GM19324 (cell line): ENCODE measurements around the gene LBX1.

Experiments used
- ATAC-seq: cut with Tn5 transposase; IDR thresholded peaks from one replicate; pipeline ENCODE4 v1.9.1; 2021; ENCODE audit warnings: mild to moderate bottlenecking, moderate library complexity; ENCODE audit not compliant: unreplicated experiment, low FRiP score

LBX1 gene

GRCh38 chr10:101226491-101227428 is 2.5 kb downstream of the LBX1 start:
- ATAC-seq: no peak

- ATAC-seq: no peak
Measured at GRCh38 chr10:101225846-101226421, 3.3 kb downstream of the LBX1 start.

- ATAC-seq: no peak
Measured at GRCh38 chr10:101224910-101225823, 4.1 kb downstream of the LBX1 start.

- ATAC-seq: no peak
Measured at GRCh38 chr10:101224060-101224909, 5.0 kb downstream of the LBX1 start.

GRCh38 chr10:101223274-101224059 is 5.8 kb downstream of the LBX1 start:
- no peak for ATAC-seq

GRCh38 chr10:101222683-101223273 is 6.5 kb downstream of the LBX1 start:
- ATAC-seq: no peak

- ATAC-seq: no peak
Measured at GRCh38 chr10:101221963-101222531, 7.2 kb downstream of the LBX1 start.

GRCh38 chr10:101221549-101221948 is 7.7 kb downstream of the LBX1 start:
- no peak for ATAC-seq

- ATAC-seq: no peak
Measured at GRCh38 chr10:101219946-101220451, 9.3 kb downstream of the LBX1 start.

GRCh38 chr10:101219139-101219945 is 9.9 kb downstream of the LBX1 start:
- no peak for ATAC-seq

GRCh38 chr10:101218351-101219138 is 10.7 kb downstream of the LBX1 start:
- no peak for ATAC-seq

- ATAC-seq: no peak
Measured at GRCh38 chr10:101217450-101218281, 11.6 kb downstream of the LBX1 start.

GRCh38 chr10:101217044-101217425 is 12.2 kb downstream of the LBX1 start:
- no peak for ATAC-seq

GRCh38 chr10:101216207-101217043 is 12.8 kb downstream of the LBX1 start:
- no peak for ATAC-seq
